Endothelial cell (in vitro differentiated cells): ENCODE data around the gene PLA2G4A. TPM values are rescaled to one million over a fixed set of nuclear protein-coding genes. Genes with fewer than 3 reads are reported as not detected.
A peak's percentile ranks its signal among the peaks of the same experiment; 100 is the strongest.

Source experiments
- DNase-seq: peaks from one replicate; pipeline ENCODE4 v3.0.0; 2021; ENCODE audit warnings: low spot score
- H3K27ac Mint-ChIP-seq: one replicate; pipeline ENCODE4 v1.8.0; 2021; ENCODE audit warnings: mixed read lengths, inconsistent platforms; ENCODE audit not compliant: unreplicated experiment
- H3K27me3 Mint-ChIP-seq: one replicate; pipeline ENCODE4 v1.8.0; 2021; ENCODE audit warnings: mild to moderate bottlenecking, moderate library complexity, mixed read lengths, inconsistent platforms; ENCODE audit not compliant: unreplicated experiment
- H3K36me3 Mint-ChIP-seq: one replicate; pipeline ENCODE4 v1.8.0; 2021; ENCODE audit warnings: mild to moderate bottlenecking, low read depth, mixed read lengths, inconsistent platforms; ENCODE audit not compliant: unreplicated experiment
- H3K4me1 Mint-ChIP-seq: one replicate; pipeline ENCODE4 v1.8.0; 2021; ENCODE audit warnings: mild to moderate bottlenecking, mixed read lengths, inconsistent platforms; ENCODE audit not compliant: unreplicated experiment
- H3K4me3 Mint-ChIP-seq: one replicate; pipeline ENCODE4 v1.8.0; 2021; ENCODE audit warnings: mild to moderate bottlenecking, mixed read lengths, inconsistent platforms; ENCODE audit not compliant: unreplicated experiment
- H3K9me3 Mint-ChIP-seq: one replicate; pipeline ENCODE4 v1.8.0; 2021; ENCODE audit warnings: mixed read lengths, inconsistent platforms; ENCODE audit not compliant: unreplicated experiment
- CTCF ChIP-seq: fragments of 200-600 bp; sonication (generic); IDR thresholded peaks from one replicate; pipeline ENCODE4 v1.5.0; 2021; ENCODE audit warnings: antibody characterized with exemption; ENCODE audit not compliant: unreplicated experiment
- total RNA-seq: library from RNA; stranded (reverse); fragmentation: NEBNext Ultra II Directional; extraction: Animal tissue kit (Norgen Biotek cat#: 25700); gene quantifications from one replicate; pipeline ENCODE4 v1.2.1, GENCODE V29; 2021; ENCODE audit not compliant: unreplicated experiment

PLA2G4A gene
- total RNA-seq, 1 donor from 2014 or later = 12.2 TPM

- TF ChIP-seq CTCF = no peak
- Mint-ChIP-seq H3K27me3 (no peaks in the 10 kb centered on the region), H3K36me3 (no peaks in the 10 kb centered on the region), H3K9me3 (no peaks in the 10 kb centered on the region), H3K4me1 (peaks cover 17% of the 10 kb centered on the region), H3K27ac (no peak overlapping the region), H3K4me3 (no peak overlapping the region)
- DNase-seq = no peak
Measured at GRCh38 chr1:186996816-186997215, 168.1 kb downstream of the PLA2G4A start.

- Mint-ChIP-seq H3K36me3 (peaks cover 4% of the 10 kb centered on the region), H3K4me3 (no peak overlapping the region), H3K27me3 (no peaks in the 10 kb centered on the region), H3K9me3 (no peaks in the 10 kb centered on the region), H3K4me1 (peaks cover 17% of the 10 kb centered on the region), H3K27ac (no peak overlapping the region)
- DNase-seq = no peak
- TF ChIP-seq CTCF = no peak
Measured at GRCh38 chr1:186997877-186998276, 169.1 kb downstream of the PLA2G4A start.

- peaks cover 5% of the 10 kb centered on the region for H3K9me3 Mint-ChIP-seq
- H3K4me1 Mint-ChIP-seq = peaks cover 17% of the 10 kb centered on the region
Measured at GRCh38 chr1:186999506-186999905, 170.8 kb downstream of the PLA2G4A start.

GRCh38 chr1:187001198-187001889 lies 172.6 kb downstream of the PLA2G4A start:
- DNase-seq = no peak
- peaks cover 17% of the 10 kb centered on the region for H3K4me1 Mint-ChIP-seq
- H3K36me3 Mint-ChIP-seq = peaks cover 4% of the 10 kb centered on the region
- no peak overlapping the region for H3K4me3 Mint-ChIP-seq
- no peak overlapping the region for H3K27ac Mint-ChIP-seq
- H3K9me3 Mint-ChIP-seq = peaks cover 5% of the 10 kb centered on the region
- TF ChIP-seq CTCF = no peak
- H3K27me3 Mint-ChIP-seq = no peaks in the 10 kb centered on the region

More at GRCh38 chr1:186999506-186999905, 170.8 kb downstream of the PLA2G4A start:
- DNase-seq = no peak
- Mint-ChIP-seq H3K27me3 (no peaks in the 10 kb centered on the region), H3K27ac (peak overlapping the region; percentile 74), H3K4me3 (no peak overlapping the region), H3K36me3 (peaks cover 4% of the 10 kb centered on the region)
- no peak for TF ChIP-seq CTCF

- Mint-ChIP-seq H3K4me1 (peaks cover 17% of the 10 kb centered on the region), H3K9me3 (peaks cover 10% of the 10 kb centered on the region), H3K36me3 (peaks cover 7% of the 10 kb centered on the region), H3K27ac (no peak overlapping the region), H3K4me3 (no peak overlapping the region), H3K27me3 (peaks cover 2% of the 10 kb centered on the region)
- DNase-seq = no peak
- no peak for TF ChIP-seq CTCF
Measured at GRCh38 chr1:187003353-187003752, 174.6 kb downstream of the PLA2G4A start.
